Vagina (tissue), 2 donors: ENCODE results near the gene MACROD2. TPM values are rescaled to one million over a fixed set of nuclear protein-coding genes. Genes with fewer than 3 reads are reported as not detected.
"Not testable (repeated sequence)": the region's sequence is repeated elsewhere in the genome, so short reads cannot be mapped to it uniquely, and the experiment has no call there.

Experiments
- DNase-seq, 2 donors: peaks; one replicate each; pipeline ENCODE4 v3.0.0-alpha.2; 2017; ENCODE audit errors: extremely low spot score in 2 of 2
- H3K27ac ChIP-seq: fragments of 200-600 bp; sonication (generic); one replicate; pipeline ENCODE4 v1.5.1; 2019
- H3K27me3 ChIP-seq: fragments of 200-600 bp; sonication (generic); one replicate; pipeline ENCODE4 v1.5.1; 2019
- H3K36me3 ChIP-seq, 2 donors: fragments of 200-600 bp; sonication (generic); one replicate each; pipeline ENCODE4 v1.5.1; 2017 to 2019
- H3K4me1 ChIP-seq: fragments of 200-600 bp; sonication (generic); one replicate; pipeline ENCODE4 v1.5.1; 2019
- H3K4me3 ChIP-seq, 2 donors: fragments of 200-600 bp; sonication (generic); 1 replicate in 1 of 2; 2 replicates in 1 of 2; pipeline ENCODE4 v1.5.1; 2016 to 2019
- H3K9me3 ChIP-seq: fragments of 200-600 bp; sonication (generic); one replicate; pipeline ENCODE4 v1.5.1; 2019
- POLR2A ChIP-seq, 2 donors: fragments of 450-650 bp; IDR thresholded peaks; one replicate each; pipeline ENCODE4 v1.6.1; 2017; ENCODE audit warnings: antibody characterized with exemption in 2 of 2, mild to moderate bottlenecking in 2 of 2, moderate library complexity in 2 of 2
- POLR2AphosphoS5 ChIP-seq, 2 donors: sonication (generic); formaldehyde crosslinking; IDR thresholded peaks; one replicate each; pipeline ENCODE4 v1.9.0; 2017; ENCODE audit warnings: antibody characterized with exemption in 2 of 2, mild to moderate bottlenecking in 2 of 2, low read depth in 1 of 2; ENCODE audit not compliant: insufficient read depth in 1 of 2
- intact Hi-C: fragments of 100-400 bp; cut with DNase I; formaldehyde crosslinking; loops from one replicate; pipeline ENCODE4 v1.15.1; 2023
- total RNA-seq: library from RNA; depleted of rRNA; stranded (reverse); fragments of >200 nt; gene quantifications from one replicate; pipeline ENCODE4 v1.2.3, GENCODE V29; 2016
- TF ChIP-seq, protein P1 (sequence below), 3 experiments: fragments of 450-650 bp in 2 of 3; fragments of 200-600 bp in 1 of 3; sonication (generic) in 1 of 3; IDR thresholded peaks; one replicate each; pipeline ENCODE4 v1.5.1; 2017 to 2019; ENCODE audit warnings: antibody characterized with exemption in 3 of 3, mild to moderate bottlenecking in 2 of 3, moderate library complexity in 2 of 3

MACROD2 gene
- total RNA-seq, 1 donor from 2014 or later, result 12.5 TPM

DNA sequence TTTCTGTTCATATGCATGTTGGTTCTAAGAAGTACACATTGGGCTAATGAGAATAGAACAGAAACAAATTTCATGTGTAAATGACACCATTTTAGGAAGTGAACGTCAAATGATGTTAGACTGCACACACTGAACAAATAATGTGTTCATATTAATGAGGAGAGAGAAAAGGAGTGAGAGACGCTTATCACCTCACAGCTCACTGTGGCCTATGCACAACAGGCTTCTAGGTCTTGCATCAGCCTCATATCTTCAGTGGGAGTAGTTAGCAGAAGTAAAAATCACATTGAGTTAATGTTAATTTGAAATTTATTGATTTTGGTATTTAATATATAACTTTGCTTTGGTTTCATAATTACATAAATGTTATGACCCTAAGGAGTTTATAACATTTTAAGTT, 454.9 kb downstream of the MACROD2 start:
- no peak for DNase-seq
- H3K27ac ChIP-seq, result no peak overlapping the region
- no peaks in the 10 kb centered on the region for H3K36me3 ChIP-seq
- TF ChIP-seq POLR2A (IDR thresholded peaks at IDR 0.05) (no peak), POLR2AphosphoS5 (IDR thresholded peaks at IDR 0.05; ENCODE audit: insufficient read depth in 1 of 2, low read depth in 1 of 2) (no peak)
- TF ChIP-seq, protein P1, sequence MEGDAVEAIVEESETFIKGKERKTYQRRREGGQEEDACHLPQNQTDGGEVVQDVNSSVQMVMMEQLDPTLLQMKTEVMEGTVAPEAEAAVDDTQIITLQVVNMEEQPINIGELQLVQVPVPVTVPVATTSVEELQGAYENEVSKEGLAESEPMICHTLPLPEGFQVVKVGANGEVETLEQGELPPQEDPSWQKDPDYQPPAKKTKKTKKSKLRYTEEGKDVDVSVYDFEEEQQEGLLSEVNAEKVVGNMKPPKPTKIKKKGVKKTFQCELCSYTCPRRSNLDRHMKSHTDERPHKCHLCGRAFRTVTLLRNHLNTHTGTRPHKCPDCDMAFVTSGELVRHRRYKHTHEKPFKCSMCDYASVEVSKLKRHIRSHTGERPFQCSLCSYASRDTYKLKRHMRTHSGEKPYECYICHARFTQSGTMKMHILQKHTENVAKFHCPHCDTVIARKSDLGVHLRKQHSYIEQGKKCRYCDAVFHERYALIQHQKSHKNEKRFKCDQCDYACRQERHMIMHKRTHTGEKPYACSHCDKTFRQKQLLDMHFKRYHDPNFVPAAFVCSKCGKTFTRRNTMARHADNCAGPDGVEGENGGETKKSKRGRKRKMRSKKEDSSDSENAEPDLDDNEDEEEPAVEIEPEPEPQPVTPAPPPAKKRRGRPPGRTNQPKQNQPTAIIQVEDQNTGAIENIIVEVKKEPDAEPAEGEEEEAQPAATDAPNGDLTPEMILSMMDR (IDR thresholded peaks at IDR 0.05), result no peak
- H3K9me3 ChIP-seq, result no peaks in the 10 kb centered on the region
- no peak overlapping the region for H3K4me3 ChIP-seq
- H3K27me3 ChIP-seq, result no peaks in the 10 kb centered on the region
- intact Hi-C loops, result no loop called here
- no peaks in the 10 kb centered on the region for H3K4me1 ChIP-seq

DNA sequence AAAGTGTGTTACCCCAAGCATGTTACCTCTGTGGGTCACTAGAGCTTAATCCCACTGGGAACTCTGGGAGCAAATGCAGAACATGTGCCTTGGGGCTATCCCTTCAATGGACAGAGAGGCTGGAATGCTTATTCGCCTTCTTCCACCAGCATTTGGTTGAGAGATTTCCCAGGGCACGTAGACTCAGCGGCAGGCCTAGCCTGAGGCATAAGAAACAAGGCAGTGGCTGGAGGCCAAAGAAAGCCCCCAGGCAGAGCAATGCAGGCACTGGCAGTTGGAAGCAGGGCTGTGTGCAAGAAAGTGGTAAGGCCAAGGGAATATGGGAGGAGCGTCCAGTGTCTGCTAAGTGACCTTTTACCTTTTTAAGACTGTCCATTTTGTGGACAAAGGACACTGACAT, 456.1 kb downstream of the MACROD2 start:
- TF ChIP-seq, protein P1 (IDR thresholded peaks at IDR 0.05), result no peak
- TF ChIP-seq POLR2AphosphoS5 (IDR thresholded peaks at IDR 0.05; ENCODE audit: insufficient read depth in 1 of 2, low read depth in 1 of 2) (no peak), POLR2A (IDR thresholded peaks at IDR 0.05) (no peak)
- DNase-seq, result no peak
- Histone ChIP-seq H3K27me3 (no peaks in the 10 kb centered on the region), H3K36me3 (no peaks in the 10 kb centered on the region), H3K4me1 (no peaks in the 10 kb centered on the region), H3K27ac (no peak overlapping the region), H3K4me3 (no peak overlapping the region), H3K9me3 (no peaks in the 10 kb centered on the region)
- intact Hi-C loops, result no loop called here

DNA sequence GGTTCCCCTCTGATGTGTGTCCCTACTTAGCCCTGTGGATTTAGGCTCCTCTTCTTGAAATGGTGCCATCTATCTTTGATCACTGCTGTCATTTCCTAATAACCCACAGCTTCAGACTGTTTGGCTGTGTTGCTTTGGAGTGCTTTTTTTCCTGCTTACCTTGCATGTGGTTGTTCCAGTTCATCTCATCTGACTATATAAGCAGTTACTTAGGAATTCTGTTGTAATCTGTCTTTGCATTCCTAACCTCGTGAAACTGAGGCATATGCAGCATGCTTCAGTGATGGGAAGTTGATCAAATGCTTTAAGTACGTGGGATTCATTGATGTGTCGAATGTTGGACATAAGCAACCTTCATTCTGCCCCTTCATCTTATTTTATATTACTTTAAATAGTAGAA, 457.9 kb downstream of the MACROD2 start:
- Histone ChIP-seq H3K36me3 (no peaks in the 10 kb centered on the region), H3K9me3 (no peaks in the 10 kb centered on the region), H3K4me3 (no peak overlapping the region), H3K27ac (no peak overlapping the region), H3K27me3 (no peaks in the 10 kb centered on the region), H3K4me1 (no peaks in the 10 kb centered on the region)
- TF ChIP-seq POLR2A (IDR thresholded peaks at IDR 0.05), result no peak
- no peak for TF ChIP-seq POLR2AphosphoS5 (IDR thresholded peaks at IDR 0.05; ENCODE audit: insufficient read depth in 1 of 2, low read depth in 1 of 2)
- TF ChIP-seq, protein P1 (IDR thresholded peaks at IDR 0.05), result no peak
- intact Hi-C loops, result no loop called here
- DNase-seq, result no peak

DNA sequence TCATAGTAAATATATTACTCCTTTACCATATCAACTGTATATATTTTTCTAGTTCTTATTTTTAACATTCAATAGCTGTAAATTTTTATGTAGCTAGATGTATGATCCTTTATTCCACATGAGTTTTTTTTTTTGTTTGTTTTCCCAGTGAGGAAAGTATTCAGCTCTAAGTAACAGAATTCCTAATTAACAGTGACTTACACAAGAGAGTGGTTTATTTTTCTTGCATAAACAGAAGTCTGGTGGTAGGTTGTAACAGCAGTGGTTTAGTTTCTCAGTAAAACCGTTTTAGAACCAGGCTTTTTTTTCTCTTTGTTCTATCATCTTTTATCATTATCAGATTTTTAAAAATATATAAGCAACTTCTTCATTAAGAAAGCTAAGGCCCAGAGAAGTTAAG, 459.0 kb downstream of the MACROD2 start:
- intact Hi-C loops, result no loop called here
- no peak for DNase-seq

DNA sequence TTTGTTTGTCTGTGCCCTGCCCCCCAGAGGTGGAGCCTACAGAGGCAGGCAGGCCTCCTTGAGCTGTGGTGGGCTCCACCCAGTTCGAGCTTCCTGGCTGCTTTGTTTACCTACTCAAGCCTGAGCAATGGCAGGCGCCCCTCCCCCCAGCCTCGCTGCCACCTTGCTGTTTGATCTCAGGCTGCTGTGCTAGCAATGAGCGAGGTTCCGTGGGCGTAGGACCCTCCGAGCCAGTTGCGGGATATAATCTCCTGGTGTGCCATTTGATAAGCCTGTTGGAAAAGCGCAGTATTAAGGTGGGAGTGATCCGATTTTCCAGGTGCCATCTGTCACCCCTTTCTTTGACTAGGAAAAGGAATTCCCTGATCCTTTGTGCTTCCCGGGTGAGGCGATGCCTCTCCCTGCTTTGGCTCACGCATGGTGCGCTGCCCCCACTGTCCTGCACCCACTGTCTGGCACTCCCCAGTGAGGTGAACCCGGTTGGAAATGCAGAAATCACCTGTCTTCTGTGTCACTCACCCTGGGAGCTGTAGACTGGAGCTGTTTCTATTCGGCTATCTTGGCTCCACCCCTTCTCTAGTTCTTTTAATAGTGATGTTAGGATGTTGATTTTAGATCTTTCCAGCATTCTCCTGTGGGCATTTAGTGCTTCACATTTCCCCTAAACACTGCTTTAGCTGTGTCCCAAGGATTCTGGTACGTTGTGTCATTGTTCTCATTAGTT, 471.9 kb downstream of the MACROD2 start:
- H3K4me1 ChIP-seq, H3K36me3 ChIP-seq, intact Hi-C loops, H3K4me3 ChIP-seq, H3K27me3 ChIP-seq, H3K27ac ChIP-seq, H3K9me3 ChIP-seq, DNase-seq: not testable (repeated sequence)

More for the DNA sequence above, 459.0 kb downstream of the MACROD2 start:
- no peak overlapping the region for H3K27ac ChIP-seq
- no peaks in the 10 kb centered on the region for H3K27me3 ChIP-seq
- TF ChIP-seq, protein P1 (IDR thresholded peaks at IDR 0.05), result no peak
- TF ChIP-seq POLR2AphosphoS5 (IDR thresholded peaks at IDR 0.05; ENCODE audit: insufficient read depth in 1 of 2, low read depth in 1 of 2), result no peak
- no peak for TF ChIP-seq POLR2A (IDR thresholded peaks at IDR 0.05)
- H3K36me3 ChIP-seq, result no peaks in the 10 kb centered on the region
- no peaks in the 10 kb centered on the region for H3K9me3 ChIP-seq
- H3K4me3 ChIP-seq, result no peak overlapping the region
- H3K4me1 ChIP-seq, result no peaks in the 10 kb centered on the region
